BE2C (cell line): ENCODE measurements around the gene VPS41. TPM values are rescaled to one million over a fixed set of nuclear protein-coding genes. Genes with fewer than 3 reads are reported as not detected.
A peak's percentile ranks its signal among the peaks of the same experiment; 100 is the strongest.

ENCODE experiments used
- DNase-seq: peaks from one replicate; pipeline ENCODE4 v3.0.0-alpha.2; 2020
- H3K27me3 ChIP-seq: fragments of 250-450 bp; sonication (Bioruptor Pico); 2 replicates; pipeline ENCODE4 v1.5.1; 2020; ENCODE audit warnings: mild to moderate bottlenecking
- H3K36me3 ChIP-seq: fragments of 250-450 bp; sonication (Bioruptor Pico); 2 replicates; pipeline ENCODE4 v1.5.1; 2020; ENCODE audit warnings: mild to moderate bottlenecking
- H3K4me1 ChIP-seq: fragments of 250-450 bp; sonication (Bioruptor Pico); 2 replicates; pipeline ENCODE4 v1.5.1; 2020
- H3K4me3 ChIP-seq: 2 replicates; pipeline ENCODE4 v1.5.1; 2011; ENCODE audit warnings: low read depth, low read length
- H3K9me3 ChIP-seq: fragments of 250-450 bp; sonication (Bioruptor Pico); 2 replicates; pipeline ENCODE4 v1.5.1; 2020
- CTCF ChIP-seq: IDR thresholded peaks from 2 replicates; pipeline ENCODE4 v1.5.1; 2012; ENCODE audit warnings: mild to moderate bottlenecking, low read depth, low read length
- polyA plus RNA-seq: library from polyadenylated mRNA; unstranded; fragments of >200 nt; gene quantifications from one replicate; pipeline ENCODE4 v1.2.1, GENCODE V29; 2012; ENCODE audit warnings: low read depth, missing spikeins; ENCODE audit not compliant: insufficient read length, insufficient read depth

The VPS41 gene
- 24.3 TPM for polyA plus RNA-seq

GRCh38 chr7:38908759-38909335 is at the start of gene VPS41:
VPS41 (minus strand) TSS chr7:38909191; CDS start chr7:38909174, 17 bp downstream.
- Histone ChIP-seq H3K4me3 (peak within 1 kb of the TSS; percentile 86), H3K27me3 (no peaks in the 10 kb centered on the region), H3K36me3 (no peaks in the 10 kb centered on the region), H3K4me1 (no peaks in the 10 kb centered on the region), H3K9me3 (no peaks in the 10 kb centered on the region)
- TF ChIP-seq CTCF = no peak
- peak; percentile 71 for DNase-seq

- DNase-seq = no peak
- no peak for TF ChIP-seq CTCF
- Histone ChIP-seq H3K4me1 (no peaks in the 10 kb centered on the region), H3K36me3 (no peaks in the 10 kb centered on the region), H3K4me3 (no peak overlapping the region), H3K27me3 (peaks cover 10% of the 10 kb centered on the region), H3K9me3 (no peaks in the 10 kb centered on the region)
Observed at GRCh38 chr7:38955892-38956291, 46.9 kb upstream of the VPS41 start.

GRCh38 chr7:38953971-38954370 is 45.0 kb upstream of the VPS41 start:
- Histone ChIP-seq H3K4me3 (no peak overlapping the region), H3K9me3 (no peaks in the 10 kb centered on the region), H3K36me3 (no peaks in the 10 kb centered on the region), H3K4me1 (no peaks in the 10 kb centered on the region), H3K27me3 (peaks cover 14% of the 10 kb centered on the region)
- TF ChIP-seq CTCF = no peak
- DNase-seq = no peak

GRCh38 chr7:38953227-38953626 is 44.2 kb upstream of the VPS41 start:
- Histone ChIP-seq H3K27me3 (peaks cover 16% of the 10 kb centered on the region), H3K4me3 (no peak overlapping the region), H3K36me3 (no peaks in the 10 kb centered on the region), H3K4me1 (no peaks in the 10 kb centered on the region), H3K9me3 (no peaks in the 10 kb centered on the region)
- DNase-seq = no peak
- no peak for TF ChIP-seq CTCF

GRCh38 chr7:38951213-38951612 is 42.2 kb upstream of the VPS41 start:
- no peak for DNase-seq

More at GRCh38 chr7:38951213-38951612, 42.2 kb upstream of the VPS41 start:
- no peak overlapping the region for H3K4me3 ChIP-seq
- H3K4me1 ChIP-seq = no peaks in the 10 kb centered on the region
- H3K27me3 ChIP-seq = peaks cover 22% of the 10 kb centered on the region
- no peaks in the 10 kb centered on the region for H3K36me3 ChIP-seq
- H3K9me3 ChIP-seq = no peaks in the 10 kb centered on the region
- TF ChIP-seq CTCF = no peak
